ENCODE data around the gene DRD2. TPM values are rescaled to one million over a fixed set of nuclear protein-coding genes. Genes with fewer than 3 reads are reported as not detected.

The DRD2 gene
- total RNA-seq, 1 experiment from 2014 or later = 0.44 TPM

- Histone ChIP-seq H4K8ac (replicated peaks; ENCODE audit: insufficient read length, low read depth, low read length) (no peak overlapping the region), H2AFZ (ENCODE audit: low read length) (no peak overlapping the region), H3K4me1 (ENCODE audit: insufficient read depth, low read length) (no peaks in the 10 kb centered on the region), H3K23me2 (ENCODE audit: insufficient read length, low read depth, low read length, poor library complexity, severe bottlenecking) (no peaks in the 10 kb centered on the region), H3K79me1 (ENCODE audit: insufficient read depth, low read depth, low read length, poor library complexity, severe bottlenecking) (no peaks in the 10 kb centered on the region), H2BK20ac (ENCODE audit: low read depth, low read length, poor library complexity, severe bottlenecking) (no peak overlapping the region), H3K18ac (ENCODE audit: insufficient read length, low read depth, low read length) (no peak overlapping the region), H3K23ac (ENCODE audit: insufficient read length, low read depth, low read length) (no peak overlapping the region), H2BK15ac (ENCODE audit: low read depth, low read length) (no peak overlapping the region), H3K27me3 (ENCODE audit: insufficient read depth, low read length) (no peaks in the 10 kb centered on the region), H3K9me3 (ENCODE audit: control insufficient read depth, low read depth, low read length) (no peaks in the 10 kb centered on the region), H2BK12ac (ENCODE audit: insufficient read length, low read depth, low read length) (no peak overlapping the region), H3K4me2 (ENCODE audit: insufficient read depth, insufficient read length, low read length) (no peak overlapping the region), H4K5ac (ENCODE audit: insufficient read length, low read depth, low read length) (no peak overlapping the region), H4K20me1 (ENCODE audit: control insufficient read depth, insufficient read depth, insufficient read length) (no peaks in the 10 kb centered on the region), H3K9ac (ENCODE audit: extremely low read depth, insufficient read length, low read length) (no peak overlapping the region), H3T11ph (ENCODE audit: low read length) (no peak overlapping the region), H3K27ac (ENCODE audit: insufficient read length, low read depth, low read length) (no peak overlapping the region), H3K14ac (ENCODE audit: insufficient read depth, low read length) (no peak overlapping the region), H3K4ac (ENCODE audit: low read depth, low read length) (no peak overlapping the region), H2BK120ac (ENCODE audit: low read depth, low read length, poor library complexity, severe bottlenecking) (no peak overlapping the region), H4K91ac (ENCODE audit: insufficient read length, low read depth, low read length) (no peak overlapping the region), H2AK5ac (ENCODE audit: insufficient read length, low read length) (no peak overlapping the region), H3K56ac (ENCODE audit: insufficient read length, low read depth, low read length) (no peak overlapping the region), H3K79me2 (ENCODE audit: insufficient read depth, low read length) (no peaks in the 10 kb centered on the region), H2BK5ac (ENCODE audit: insufficient read length, low read length) (no peak overlapping the region)
- no peak for DNase-seq
- TF ChIP-seq CTCF (conservative IDR thresholded peaks at IDR 0.05) = no peak
- WGBS (ENCODE audit: extremely low coverage, insufficient read length, low lambda C conversion rate) = no CpG with 5 or more reads among the region's 2 CpGs
- Mint-ChIP-seq H3K4me3 (no peak overlapping the region), H3K27me3 (ENCODE audit: low read depth) (peaks cover 9% of the 10 kb centered on the region), H3K27ac (no peak overlapping the region), H3K9me3 (no peaks in the 10 kb centered on the region), H3K36me3 (ENCODE audit: insufficient read depth in 1 of 3, low read depth in 3 of 3) (no peaks in the 10 kb centered on the region), H3K4me1 (no peaks in the 10 kb centered on the region)
These were observed 57.8 kb downstream of the DRD2 start for GRCh38 chr11:113417428-113417827.

All from H9 (cell line).